EH (cell line): ENCODE data around the gene TSHZ2.

ENCODE experiments used
- DNase-seq: peaks from one replicate; pipeline ENCODE4 v3.0.0-alpha.2; 2015; ENCODE audit warnings: low read depth

Gene TSHZ2

DNA sequence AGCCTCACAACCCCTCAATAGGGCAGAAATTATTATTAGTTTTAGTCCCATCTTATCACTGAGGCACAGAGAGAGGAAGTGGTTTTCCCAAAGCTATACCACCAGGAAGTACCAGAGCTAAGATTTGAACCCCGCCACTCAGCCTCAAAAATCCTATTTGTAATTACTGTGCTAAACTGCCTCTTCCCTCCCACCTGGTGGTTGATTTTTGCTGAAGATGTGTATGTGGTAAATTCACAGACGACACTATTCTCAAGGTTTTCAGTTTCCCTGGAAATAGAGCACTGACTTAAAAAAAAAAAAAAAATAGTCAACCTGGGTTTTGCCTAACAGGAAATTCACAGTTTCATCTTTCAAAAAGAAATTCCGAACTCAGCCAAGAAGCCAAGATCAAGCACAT is 57.9 kb downstream of the TSHZ2 start:
- DNase-seq = no peak

DNA sequence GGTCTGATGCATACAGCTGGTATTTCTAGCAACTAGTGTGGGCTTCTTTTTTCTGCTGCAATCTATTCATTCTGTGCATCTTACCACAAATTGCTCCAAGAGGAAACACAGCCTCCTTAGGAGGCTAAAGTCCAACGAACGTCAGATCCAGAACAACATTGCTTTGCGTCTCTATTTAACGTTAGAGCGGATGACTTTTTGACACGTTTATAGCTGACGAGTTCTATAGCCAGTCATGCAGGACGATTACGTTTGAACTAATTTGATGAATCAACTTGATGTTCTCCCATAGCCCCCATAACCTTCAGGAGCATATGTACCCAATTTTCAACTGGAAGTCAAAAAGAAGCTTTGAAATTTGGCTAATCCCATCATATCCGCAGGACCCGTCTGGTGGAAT is 59.9 kb downstream of the TSHZ2 start:
- no peak for DNase-seq

- DNase-seq = no peak
Measured at GRCh38 chr20:53032478-53032932, 60.3 kb downstream of the TSHZ2 start.

DNA sequence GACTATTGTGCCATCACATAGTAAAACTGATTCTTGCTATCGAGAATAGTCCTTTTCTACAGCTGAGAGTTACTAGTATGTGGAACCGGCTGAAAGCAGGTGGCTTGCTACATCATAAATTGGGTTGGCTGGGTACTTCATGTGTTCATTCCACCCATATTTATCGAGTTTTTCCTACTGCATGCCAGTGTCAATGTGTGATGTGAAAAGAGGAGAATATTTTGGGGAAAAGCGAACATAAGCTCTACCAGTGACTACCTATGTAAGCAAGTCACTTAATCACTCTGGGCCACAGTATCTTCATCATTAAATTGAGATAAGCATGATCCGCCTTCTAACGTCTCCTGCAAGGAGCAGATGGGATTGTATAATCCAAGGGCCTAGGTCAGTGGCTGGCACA is 61.0 kb downstream of the TSHZ2 start:
- no peak for DNase-seq

GRCh38 chr20:53034899-53035298 is 62.7 kb downstream of the TSHZ2 start:
- no peak for DNase-seq

DNA sequence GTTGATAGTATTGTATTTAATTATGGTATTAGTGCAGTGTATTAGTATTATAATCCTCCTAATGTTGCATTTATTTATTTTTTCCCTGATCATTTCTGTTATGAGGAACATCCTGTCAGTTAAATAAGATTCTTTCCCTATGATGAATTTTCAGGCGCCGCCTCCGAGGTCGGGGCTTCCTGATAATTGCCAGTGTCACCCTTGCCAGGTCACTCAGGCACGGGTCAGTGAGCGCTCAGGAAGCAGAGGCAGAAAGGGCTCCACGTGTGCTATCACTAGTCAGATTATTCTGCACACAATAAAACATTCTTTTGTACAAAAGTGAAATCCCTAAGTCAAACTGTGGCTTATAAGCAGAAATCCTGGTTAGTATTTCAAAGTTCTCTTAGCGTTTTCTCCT is 64.8 kb downstream of the TSHZ2 start:
- DNase-seq = no peak

GRCh38 chr20:53037621-53038020 is 65.5 kb downstream of the TSHZ2 start:
- DNase-seq = no peak

- no peak for DNase-seq
Measured at GRCh38 chr20:53038299-53038698, 66.1 kb downstream of the TSHZ2 start.

GRCh38 chr20:53040693-53041589 is 68.8 kb downstream of the TSHZ2 start:
- no peak for DNase-seq

DNA sequence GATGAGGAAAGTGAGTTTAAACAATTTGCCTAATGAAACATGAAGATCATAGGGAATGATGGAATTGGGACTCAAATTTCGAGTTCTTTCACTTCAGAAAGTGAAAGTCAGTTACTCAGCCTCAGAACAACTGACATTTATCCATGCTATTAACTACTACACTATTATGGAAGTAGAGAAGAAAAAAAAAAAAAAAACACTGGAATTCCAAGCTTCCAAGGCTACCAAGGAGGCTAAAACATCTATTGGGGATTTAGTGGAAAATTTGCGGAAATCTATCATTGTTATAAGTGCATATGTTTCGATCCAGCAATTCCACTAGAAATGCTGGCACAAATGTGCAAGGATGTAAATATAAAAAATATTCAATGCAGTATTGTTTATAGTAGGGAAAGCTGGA is 70.4 kb downstream of the TSHZ2 start:
- no peak for DNase-seq

DNA sequence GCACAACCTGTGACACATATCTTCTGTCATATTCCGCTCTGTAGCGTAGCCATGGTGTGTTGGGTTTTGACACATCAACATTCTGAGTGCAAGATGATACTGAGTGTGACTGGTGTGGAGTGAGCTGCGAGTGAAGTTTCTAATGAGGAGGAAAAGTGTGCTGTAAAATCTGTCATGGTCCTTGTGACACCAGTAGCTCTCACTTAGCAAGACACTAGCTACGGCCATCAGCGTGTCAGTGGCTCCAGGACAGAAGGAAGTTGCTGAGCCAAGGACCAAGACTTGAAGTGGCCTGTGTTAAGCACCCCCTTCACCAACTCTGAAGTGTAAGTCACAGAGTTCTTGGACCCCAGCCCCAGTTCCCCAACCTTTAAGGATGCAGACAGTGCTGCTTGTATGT is 72.1 kb downstream of the TSHZ2 start:
- DNase-seq = no peak

- no peak for DNase-seq
Measured at GRCh38 chr20:53045941-53046340, 73.8 kb downstream of the TSHZ2 start.

GRCh38 chr20:53047203-53047602 is 75.0 kb downstream of the TSHZ2 start:
- DNase-seq = no peak

GRCh38 chr20:53048387-53048786 is 76.2 kb downstream of the TSHZ2 start:
- no peak for DNase-seq

DNA sequence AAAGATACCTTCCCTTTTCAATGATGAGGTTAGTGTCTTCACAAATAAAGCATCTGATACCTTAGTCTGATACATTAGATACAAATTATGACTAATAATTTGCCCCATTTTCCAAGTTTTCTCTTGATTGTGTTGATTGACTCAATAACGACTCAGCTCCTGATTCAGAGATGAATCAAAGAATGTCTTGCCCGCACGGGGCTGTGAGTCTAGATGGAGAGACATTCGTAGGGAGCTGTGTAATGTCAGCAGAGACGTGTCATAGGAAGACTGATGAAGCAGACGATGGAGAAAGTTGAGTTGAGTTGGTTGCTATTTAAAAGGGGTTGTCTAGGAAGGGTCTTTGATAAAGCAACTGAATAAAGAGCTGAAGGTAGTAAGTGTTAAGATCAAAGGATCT is 78.2 kb downstream of the TSHZ2 start:
- DNase-seq = no peak

- DNase-seq = no peak
Measured at GRCh38 chr20:53052380-53052779, 80.2 kb downstream of the TSHZ2 start.

DNA sequence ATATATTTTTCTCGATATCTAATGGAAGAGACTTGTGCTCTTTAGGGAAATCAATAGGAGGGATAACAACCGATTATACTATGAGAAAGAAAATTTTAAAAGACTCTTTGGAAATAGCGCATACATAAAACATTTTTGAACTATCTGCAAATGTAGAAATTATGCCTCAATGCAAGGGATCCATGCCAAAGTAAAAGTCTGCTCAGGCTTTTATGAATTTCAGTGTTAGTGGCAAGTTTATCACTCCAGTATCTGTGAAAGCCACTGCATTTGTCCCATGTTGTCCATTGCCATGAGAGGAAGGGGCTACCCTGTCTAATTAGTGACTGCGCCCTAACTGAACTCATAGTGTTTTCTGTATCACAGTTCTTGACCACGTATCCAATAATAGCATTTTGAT is 81.4 kb downstream of the TSHZ2 start:
- DNase-seq = no peak

GRCh38 chr20:53055367-53056067 is 83.4 kb downstream of the TSHZ2 start:
- no peak for DNase-seq

DNA sequence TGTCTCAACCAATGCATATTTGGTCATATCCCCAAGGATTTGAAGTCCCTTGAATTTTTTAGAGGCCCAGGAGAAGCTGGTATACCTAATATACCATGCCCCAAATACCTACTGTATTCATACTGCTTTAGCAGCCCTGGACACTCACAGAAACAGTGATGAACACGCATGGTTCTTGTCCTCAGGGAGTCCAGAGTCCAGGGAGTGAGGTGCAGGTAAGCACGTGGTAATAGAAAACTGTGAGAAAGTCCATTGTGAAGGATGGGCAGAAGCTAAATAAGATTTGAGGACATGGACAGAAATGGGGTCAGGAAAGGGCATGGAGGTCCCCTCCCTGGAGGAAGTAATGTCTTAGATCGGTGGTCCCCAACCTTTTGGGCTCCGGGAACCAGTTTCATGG is 85.4 kb downstream of the TSHZ2 start:
- no peak for DNase-seq

DNA sequence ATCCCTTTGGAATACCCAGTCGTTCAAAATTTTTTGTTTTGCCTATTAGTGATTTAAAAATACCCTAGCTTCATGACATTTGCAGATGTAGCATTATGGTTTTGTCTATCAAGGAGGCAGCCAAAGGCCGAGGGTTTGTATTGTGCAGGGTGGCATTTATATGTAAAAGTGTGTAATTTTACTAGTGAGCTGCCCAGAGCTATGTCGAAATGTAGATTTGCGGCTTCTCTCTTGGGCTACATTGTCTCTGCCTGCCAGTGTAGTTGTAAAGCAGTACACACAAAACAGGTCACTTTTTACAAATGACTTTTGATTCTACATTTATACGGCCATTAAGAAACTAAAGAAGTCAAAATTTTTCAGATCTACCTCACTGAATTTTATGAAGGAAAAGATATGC is 87.7 kb downstream of the TSHZ2 start:
- no peak for DNase-seq

DNA sequence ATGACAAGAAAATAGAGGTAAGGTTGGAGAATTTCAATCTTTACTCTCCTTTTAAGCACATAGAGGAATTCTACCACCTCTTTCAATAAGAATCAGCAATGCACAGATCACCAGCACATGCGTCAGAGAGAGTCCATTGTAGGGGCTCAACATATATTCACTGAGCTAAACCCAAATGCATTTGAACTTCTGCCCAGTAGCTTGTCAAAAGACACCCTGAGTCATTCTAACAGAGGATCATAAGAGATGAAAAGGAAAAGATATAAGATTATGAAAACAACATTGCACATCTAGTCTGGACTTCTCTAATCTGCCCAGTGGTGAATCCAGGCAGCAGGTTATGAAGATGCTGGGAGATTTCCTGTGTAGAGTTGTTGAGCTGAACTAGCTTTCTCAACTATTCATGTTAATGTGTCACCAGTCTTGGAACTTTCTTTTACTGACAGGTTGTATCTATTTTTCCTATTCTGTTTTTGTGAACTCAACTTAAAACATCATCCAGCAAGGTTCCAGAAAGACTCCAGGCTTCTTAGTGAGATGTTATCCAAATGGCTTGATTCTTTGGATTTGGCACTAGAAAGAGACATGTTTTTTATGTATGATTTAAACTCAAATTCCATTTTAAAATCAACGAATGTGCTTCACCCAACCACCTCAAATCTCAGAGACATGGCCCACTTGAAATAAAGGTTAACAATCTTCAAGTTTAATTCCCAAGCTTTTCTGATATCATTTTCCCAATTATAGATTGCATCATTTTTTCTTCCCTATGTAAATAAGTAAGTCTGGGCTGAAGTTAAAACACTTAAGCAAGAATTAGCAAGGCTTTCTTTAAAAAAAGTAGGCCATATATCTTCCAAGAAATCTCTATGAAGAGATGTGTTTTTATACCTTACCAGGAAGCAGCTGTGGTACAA is 89.3 kb downstream of the TSHZ2 start:
- no peak for DNase-seq

DNA sequence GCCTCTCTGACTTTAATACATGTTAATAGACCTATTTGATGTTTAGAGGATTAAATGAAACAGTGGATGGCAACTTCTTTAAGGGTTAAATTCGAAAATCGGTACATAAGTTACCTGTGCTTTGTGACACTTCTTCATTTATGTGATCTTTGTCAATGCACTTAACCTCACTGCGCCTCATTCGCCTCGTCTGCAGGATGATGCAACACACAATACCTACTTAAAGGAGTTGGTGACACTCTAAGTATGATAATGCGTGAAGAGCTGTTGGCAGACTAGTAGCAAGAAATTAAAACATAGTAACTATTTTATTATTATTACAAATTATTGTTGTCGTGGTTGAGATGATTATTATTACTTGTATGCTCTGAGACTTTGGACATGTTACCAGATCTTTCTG is 92.8 kb downstream of the TSHZ2 start:
- DNase-seq = no peak
